Stimulated activated CD4-positive, alpha-beta T cell treated with anti-CD3 and anti-CD28 coated beads, Interleukin-15, amount 100 ng/mL, for 1 hour (primary cell): Measurements from ENCODE around the gene C2orf42.
"Not testable (repeated sequence)": the region's sequence is repeated elsewhere in the genome, so short reads cannot be mapped to it uniquely, and the experiment has no call there.

Source experiments
- DNase-seq, 2 donors: peaks; one replicate each; pipeline ENCODE4 v3.0.0-alpha.2; 2020; ENCODE audit warnings: low read depth in 1 of 2, low spot score in 1 of 2

Gene C2orf42

GRCh38 chr2:70132244-70133126, 58.3 kb downstream of the C2orf42 start:
- no peak for DNase-seq

- not testable (repeated sequence) for DNase-seq
Measured at GRCh38 chr2:70131344-70132143, 59.3 kb downstream of the C2orf42 start.

GRCh38 chr2:70128005-70128404, 62.8 kb downstream of the C2orf42 start:
- no peak for DNase-seq

- no peak for DNase-seq
Measured at GRCh38 chr2:70126413-70126812, 64.4 kb downstream of the C2orf42 start.

GRCh38 chr2:70125498-70125898, 65.3 kb downstream of the C2orf42 start:
- no peak for DNase-seq

- DNase-seq: peak in 1 of 2 donors; percentile 56
Measured at GRCh38 chr2:70124983-70125480, 65.8 kb downstream of the C2orf42 start.

- DNase-seq: no peak
Measured at GRCh38 chr2:70123829-70124116, 67.0 kb downstream of the C2orf42 start.

GRCh38 chr2:70123051-70123828, 67.6 kb downstream of the C2orf42 start:
- DNase-seq: no peak

- no peak for DNase-seq
Measured at GRCh38 chr2:70122470-70122869, 68.3 kb downstream of the C2orf42 start.

- DNase-seq: no peak
Measured at GRCh38 chr2:70121627-70122372, 69.0 kb downstream of the C2orf42 start.

- no peak for DNase-seq
Measured at GRCh38 chr2:70118798-70119454, 71.9 kb downstream of the C2orf42 start.

- no peak for DNase-seq
Measured at GRCh38 chr2:70116936-70117552, 73.8 kb downstream of the C2orf42 start.

- DNase-seq: no peak
Measured at GRCh38 chr2:70115646-70116442, 75.0 kb downstream of the C2orf42 start.

- DNase-seq: no peak
Measured at GRCh38 chr2:70113359-70114070, 77.3 kb downstream of the C2orf42 start.

GRCh38 chr2:70111752-70112591, 78.8 kb downstream of the C2orf42 start:
- no peak for DNase-seq

GRCh38 chr2:70110397-70110796, 80.4 kb downstream of the C2orf42 start:
- DNase-seq: not testable (repeated sequence)

- DNase-seq: not testable (repeated sequence)
Measured at GRCh38 chr2:70106138-70106537, 84.7 kb downstream of the C2orf42 start.
